ENCODE data around the gene GPR62. TPM values are rescaled to one million over a fixed set of nuclear protein-coding genes. Genes with fewer than 3 reads are reported as not detected.

The GPR62 gene
- total RNA-seq, 2 experiments from 2014 or later = not detected

DNA sequence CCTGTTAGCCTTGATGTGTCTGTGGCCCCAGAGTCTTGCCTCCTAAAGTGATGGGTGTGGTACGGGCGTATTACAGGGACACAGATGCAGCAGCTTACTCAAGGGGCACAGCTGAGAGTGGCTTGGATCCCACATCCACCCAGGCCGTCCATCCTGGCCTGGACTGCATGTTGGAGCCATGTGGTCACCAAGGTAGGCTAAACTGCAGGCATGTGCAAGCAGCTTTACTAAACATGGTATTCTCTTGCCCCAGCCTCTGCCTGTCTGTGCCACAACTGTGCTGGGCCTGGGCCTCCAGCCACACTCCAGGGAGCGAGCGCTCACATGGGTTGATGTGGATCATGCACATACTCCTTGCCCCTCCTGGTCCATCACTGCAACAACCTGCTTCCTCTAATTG, 6.1 kb upstream of the GPR62 start:
- Histone ChIP-seq H3K36me3 (ENCODE audit: insufficient read depth, low read length) (no peaks in the 10 kb centered on the region), H3K4me2 (ENCODE audit: low read length) (no peak overlapping the region), H3K4me1 (ENCODE audit: insufficient read depth, low read length, poor library complexity, severe bottlenecking) (no peaks in the 10 kb centered on the region), H3K79me2 (ENCODE audit: insufficient read depth, low read depth, low read length) (no peaks in the 10 kb centered on the region), H3K4me3 (ENCODE audit: low read depth, low read length, poor library complexity, severe bottlenecking) (no peak overlapping the region), H3K27ac (ENCODE audit: low read depth, low read length, poor library complexity, severe bottlenecking) (no peak overlapping the region), H3K9me3 (ENCODE audit: low read length) (no peaks in the 10 kb centered on the region), H4K20me1 (ENCODE audit: insufficient read depth, low read length) (no peaks in the 10 kb centered on the region), H3K9me2 (ENCODE audit: insufficient read depth, low read length) (no peaks in the 10 kb centered on the region), H2AFZ (ENCODE audit: low read length) (no peak overlapping the region)
- POLR2A ChIA-PET = no interaction called here
- no peak for DNase-seq (ENCODE audit: low spot score)
- intact Hi-C loops (cut with micrococcal nuclease; ENCODE audit: unreplicated experiment) = no loop called here
- CTCF ChIA-PET (ENCODE audit: unreplicated experiment) = no interaction called here
- no TSS peak for BruUV-seq (replicated peaks)
- TF ChIP-seq, protein P1, sequence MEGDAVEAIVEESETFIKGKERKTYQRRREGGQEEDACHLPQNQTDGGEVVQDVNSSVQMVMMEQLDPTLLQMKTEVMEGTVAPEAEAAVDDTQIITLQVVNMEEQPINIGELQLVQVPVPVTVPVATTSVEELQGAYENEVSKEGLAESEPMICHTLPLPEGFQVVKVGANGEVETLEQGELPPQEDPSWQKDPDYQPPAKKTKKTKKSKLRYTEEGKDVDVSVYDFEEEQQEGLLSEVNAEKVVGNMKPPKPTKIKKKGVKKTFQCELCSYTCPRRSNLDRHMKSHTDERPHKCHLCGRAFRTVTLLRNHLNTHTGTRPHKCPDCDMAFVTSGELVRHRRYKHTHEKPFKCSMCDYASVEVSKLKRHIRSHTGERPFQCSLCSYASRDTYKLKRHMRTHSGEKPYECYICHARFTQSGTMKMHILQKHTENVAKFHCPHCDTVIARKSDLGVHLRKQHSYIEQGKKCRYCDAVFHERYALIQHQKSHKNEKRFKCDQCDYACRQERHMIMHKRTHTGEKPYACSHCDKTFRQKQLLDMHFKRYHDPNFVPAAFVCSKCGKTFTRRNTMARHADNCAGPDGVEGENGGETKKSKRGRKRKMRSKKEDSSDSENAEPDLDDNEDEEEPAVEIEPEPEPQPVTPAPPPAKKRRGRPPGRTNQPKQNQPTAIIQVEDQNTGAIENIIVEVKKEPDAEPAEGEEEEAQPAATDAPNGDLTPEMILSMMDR (conservative IDR thresholded peaks at IDR 0.05; ENCODE audit: low read length) = no peak
- TF ChIP-seq EZH2phosphoT487 (IDR thresholded peaks at IDR 0.05; ENCODE audit: borderline replicate concordance, low read depth, low read length) = no peak

DNA sequence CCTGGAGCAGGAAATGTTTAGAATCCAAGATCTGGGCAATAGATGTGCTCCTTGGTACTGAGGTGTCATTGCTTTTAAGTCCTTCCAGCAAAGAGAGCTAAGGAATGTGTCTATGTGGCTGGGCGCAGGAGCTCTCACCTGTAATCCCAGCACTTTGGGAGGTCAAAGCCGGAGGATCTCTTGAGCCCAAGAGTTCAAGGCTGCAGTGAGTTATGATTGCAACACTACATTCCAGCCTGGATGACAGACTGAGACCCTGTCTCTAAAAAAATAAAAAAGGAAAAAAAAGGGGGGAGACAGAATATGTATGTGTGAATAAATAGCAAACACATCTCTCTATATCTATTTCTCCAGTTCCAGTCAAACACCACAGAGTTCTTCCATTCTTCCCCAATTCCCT, 4.3 kb upstream of the GPR62 start:
- no peaks in the 10 kb centered on the region for H3K79me2 ChIP-seq (ENCODE audit: insufficient read depth, low read depth, low read length)
- TF ChIP-seq, protein P1 (conservative IDR thresholded peaks at IDR 0.05; ENCODE audit: low read length) = no peak
- TF ChIP-seq EZH2phosphoT487 (IDR thresholded peaks at IDR 0.05; ENCODE audit: borderline replicate concordance, low read depth, low read length) = no peak
- H4K20me1 ChIP-seq (ENCODE audit: insufficient read depth, low read length) = no peaks in the 10 kb centered on the region
- DNase-seq (ENCODE audit: low spot score) = no peak
- ChIA-PET POLR2A (interaction anchor here (0.7 kb wide), 1 partner anchor 317 kb away, joined by 3 read pairs; no protein-coding TSS in a partner anchor), CTCF (ENCODE audit: unreplicated experiment) (interaction anchor here (0.9 kb wide), 1 partner anchor 8 kb away, joined by 3 read pairs; no protein-coding TSS in a partner anchor)
- H2AFZ ChIP-seq (ENCODE audit: low read length) = no peak overlapping the region
- H3K27ac ChIP-seq (ENCODE audit: low read depth, low read length, poor library complexity, severe bottlenecking) = no peak overlapping the region
- no peaks in the 10 kb centered on the region for H3K9me3 ChIP-seq (ENCODE audit: low read length)
- no peak overlapping the region for H3K4me3 ChIP-seq (ENCODE audit: low read depth, low read length, poor library complexity, severe bottlenecking)
- H3K9me2 ChIP-seq (ENCODE audit: insufficient read depth, low read length) = no peaks in the 10 kb centered on the region
- no peaks in the 10 kb centered on the region for H3K4me1 ChIP-seq (ENCODE audit: insufficient read depth, low read length, poor library complexity, severe bottlenecking)
- H3K36me3 ChIP-seq (ENCODE audit: insufficient read depth, low read length) = no peaks in the 10 kb centered on the region
- no peak overlapping the region for H3K4me2 ChIP-seq (ENCODE audit: low read length)
- intact Hi-C loops (cut with micrococcal nuclease; ENCODE audit: unreplicated experiment) = no loop called here
- no TSS peak for BruUV-seq (replicated peaks)

DNA sequence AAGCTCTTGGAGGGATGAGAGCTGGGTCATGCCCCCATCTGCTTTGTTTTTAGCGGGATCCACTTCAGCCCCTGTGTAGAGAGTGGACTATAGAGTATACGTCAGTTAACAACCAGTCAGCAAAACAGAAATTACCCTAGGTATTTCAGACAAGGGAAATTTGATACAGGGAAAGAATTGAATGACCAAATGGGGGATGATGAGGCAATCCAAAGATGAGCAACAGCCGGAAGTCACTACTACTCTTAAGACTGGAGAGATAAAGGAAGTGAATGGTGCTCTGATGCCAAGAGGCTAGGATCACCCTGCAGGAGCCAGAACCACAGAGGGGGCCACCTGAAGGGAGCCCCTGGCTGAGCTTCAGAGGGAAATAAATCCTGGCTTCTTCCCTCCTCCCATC, 1.7 kb upstream of the GPR62 start:
- TF ChIP-seq, protein P1 (conservative IDR thresholded peaks at IDR 0.05; ENCODE audit: low read length) = no peak
- TF ChIP-seq EZH2phosphoT487 (IDR thresholded peaks at IDR 0.05; ENCODE audit: borderline replicate concordance, low read depth, low read length) = no peak
- H3K4me2 ChIP-seq (ENCODE audit: low read length) = no peak overlapping the region
- no peak overlapping the region for H3K4me3 ChIP-seq (ENCODE audit: low read depth, low read length, poor library complexity, severe bottlenecking)
- DNase-seq (ENCODE audit: low spot score) = no peak
- H3K79me2 ChIP-seq (ENCODE audit: insufficient read depth, low read depth, low read length) = no peaks in the 10 kb centered on the region
- intact Hi-C loops (cut with micrococcal nuclease; ENCODE audit: unreplicated experiment) = no loop called here
- no peaks in the 10 kb centered on the region for H3K9me3 ChIP-seq (ENCODE audit: low read length)
- H3K27ac ChIP-seq (ENCODE audit: low read depth, low read length, poor library complexity, severe bottlenecking) = no peak overlapping the region
- POLR2A ChIA-PET = no interaction called here
- no peak overlapping the region for H2AFZ ChIP-seq (ENCODE audit: low read length)
- CTCF ChIA-PET (ENCODE audit: unreplicated experiment) = no interaction called here
- no peaks in the 10 kb centered on the region for H3K9me2 ChIP-seq (ENCODE audit: insufficient read depth, low read length)
- no peaks in the 10 kb centered on the region for H4K20me1 ChIP-seq (ENCODE audit: insufficient read depth, low read length)
- peaks cover 3% of the 10 kb centered on the region for H3K4me1 ChIP-seq (ENCODE audit: insufficient read depth, low read length, poor library complexity, severe bottlenecking)
- BruUV-seq (replicated peaks) = no TSS peak
- H3K36me3 ChIP-seq (ENCODE audit: insufficient read depth, low read length) = no peaks in the 10 kb centered on the region

All from OCI-LY7 (cell line).